HL-60 (cell line): Measurements from ENCODE around the gene NCAPG2.

ENCODE experiments used
- GABPA ChIP-seq: IDR thresholded peaks from 2 replicates; pipeline ENCODE4 v1.6.1; 2012; ENCODE audit warnings: low read depth
- POLR2AphosphoS5 ChIP-seq: IDR thresholded peaks from 2 replicates; pipeline ENCODE4 v1.6.1; 2012; ENCODE audit warnings: low read depth
- TF ChIP-seq, protein P1 (sequence below): IDR thresholded peaks from one replicate; pipeline ENCODE4 v1.5.1; 2011; ENCODE audit warnings: low read length, control low read depth, inconsistent platforms; ENCODE audit not compliant: insufficient read depth

DNA sequence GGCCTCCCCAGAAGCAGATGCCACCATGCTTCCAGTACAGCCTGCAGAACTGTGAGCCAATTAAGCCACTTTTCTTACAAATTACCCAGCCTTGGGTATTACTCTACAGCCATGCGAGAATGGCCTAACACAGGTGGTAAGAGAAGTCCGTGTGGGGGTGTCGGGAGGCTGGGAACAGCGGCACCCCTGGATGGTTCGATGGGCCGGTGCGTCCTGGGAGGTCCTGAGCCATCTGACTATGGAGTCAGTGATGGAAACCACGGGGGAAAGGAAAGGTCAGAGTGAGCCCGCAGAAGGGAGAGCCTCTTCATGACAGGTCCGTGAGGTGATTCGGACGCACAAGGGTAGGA lies 114.4 kb downstream of the NCAPG2 start:
- TF ChIP-seq GABPA (no peak), POLR2AphosphoS5 (no peak)
- TF ChIP-seq, protein P1, sequence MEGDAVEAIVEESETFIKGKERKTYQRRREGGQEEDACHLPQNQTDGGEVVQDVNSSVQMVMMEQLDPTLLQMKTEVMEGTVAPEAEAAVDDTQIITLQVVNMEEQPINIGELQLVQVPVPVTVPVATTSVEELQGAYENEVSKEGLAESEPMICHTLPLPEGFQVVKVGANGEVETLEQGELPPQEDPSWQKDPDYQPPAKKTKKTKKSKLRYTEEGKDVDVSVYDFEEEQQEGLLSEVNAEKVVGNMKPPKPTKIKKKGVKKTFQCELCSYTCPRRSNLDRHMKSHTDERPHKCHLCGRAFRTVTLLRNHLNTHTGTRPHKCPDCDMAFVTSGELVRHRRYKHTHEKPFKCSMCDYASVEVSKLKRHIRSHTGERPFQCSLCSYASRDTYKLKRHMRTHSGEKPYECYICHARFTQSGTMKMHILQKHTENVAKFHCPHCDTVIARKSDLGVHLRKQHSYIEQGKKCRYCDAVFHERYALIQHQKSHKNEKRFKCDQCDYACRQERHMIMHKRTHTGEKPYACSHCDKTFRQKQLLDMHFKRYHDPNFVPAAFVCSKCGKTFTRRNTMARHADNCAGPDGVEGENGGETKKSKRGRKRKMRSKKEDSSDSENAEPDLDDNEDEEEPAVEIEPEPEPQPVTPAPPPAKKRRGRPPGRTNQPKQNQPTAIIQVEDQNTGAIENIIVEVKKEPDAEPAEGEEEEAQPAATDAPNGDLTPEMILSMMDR = no peak
